Fibroblast of skin of scalp (primary cell): ENCODE data around the gene TRIM65.

Experiments used
- DNase-seq: peaks from one replicate; pipeline ENCODE4 v3.0.0-alpha.2; 2013

The TRIM65 gene

DNA sequence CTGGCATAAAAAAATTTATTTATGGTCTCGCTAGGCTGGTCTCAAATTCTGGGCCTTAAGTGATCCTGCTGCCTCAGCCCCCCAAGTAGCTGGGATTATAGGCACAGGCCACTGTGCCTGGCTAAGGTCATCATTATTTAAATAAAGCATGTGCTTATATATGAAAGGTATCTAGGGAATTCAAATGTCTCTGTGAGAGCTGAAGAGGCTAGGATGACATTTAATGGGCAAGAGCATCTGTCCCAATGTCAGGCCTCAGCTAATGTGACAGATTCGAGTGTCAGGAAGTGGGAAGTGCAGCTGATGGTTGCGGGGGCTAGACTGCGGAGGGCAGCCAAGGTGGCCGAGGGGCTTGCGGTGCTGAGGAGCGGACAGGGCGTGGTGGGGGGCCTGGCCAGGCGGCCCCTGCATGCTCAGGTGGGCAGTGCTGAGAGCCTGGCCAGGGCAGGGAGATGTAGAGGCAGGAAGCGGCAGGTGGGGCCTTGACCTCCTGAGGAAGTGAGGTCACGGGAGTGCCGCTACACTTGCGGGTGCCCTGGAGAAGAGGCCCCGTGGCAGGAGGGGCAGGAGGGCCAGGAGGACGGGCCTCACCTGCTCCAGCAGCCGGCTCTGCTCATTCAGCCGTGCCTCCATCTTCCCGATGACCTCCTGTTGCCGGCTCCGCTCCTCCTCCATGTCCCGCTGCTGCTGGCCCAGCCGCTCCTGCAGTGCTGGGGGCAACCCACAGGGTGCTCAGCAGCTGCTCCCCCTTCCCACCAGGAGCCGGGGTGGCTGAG lies 20.6 kb upstream of the TRIM65 start:
- DNase-seq = no peak

DNA sequence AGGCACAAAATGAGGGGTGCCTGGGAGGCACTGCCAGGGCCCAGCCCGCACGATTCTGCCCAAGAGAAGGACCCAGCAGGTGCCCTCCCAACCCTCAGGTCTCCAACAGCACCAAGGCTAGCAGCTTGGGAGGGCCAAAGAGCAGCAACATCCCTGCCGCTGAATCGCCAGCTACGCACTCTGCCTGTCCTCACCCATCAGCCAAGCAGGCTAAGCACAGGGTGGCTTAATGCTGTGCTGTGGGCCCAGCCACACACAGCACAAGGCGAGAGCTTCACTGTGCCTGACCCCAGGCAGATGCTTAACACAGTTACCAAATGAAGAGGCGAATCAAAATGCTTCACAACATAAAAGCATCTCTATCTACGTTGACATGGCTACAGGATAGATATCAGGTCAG lies 18.5 kb upstream of the TRIM65 start:
- DNase-seq = no peak

DNA sequence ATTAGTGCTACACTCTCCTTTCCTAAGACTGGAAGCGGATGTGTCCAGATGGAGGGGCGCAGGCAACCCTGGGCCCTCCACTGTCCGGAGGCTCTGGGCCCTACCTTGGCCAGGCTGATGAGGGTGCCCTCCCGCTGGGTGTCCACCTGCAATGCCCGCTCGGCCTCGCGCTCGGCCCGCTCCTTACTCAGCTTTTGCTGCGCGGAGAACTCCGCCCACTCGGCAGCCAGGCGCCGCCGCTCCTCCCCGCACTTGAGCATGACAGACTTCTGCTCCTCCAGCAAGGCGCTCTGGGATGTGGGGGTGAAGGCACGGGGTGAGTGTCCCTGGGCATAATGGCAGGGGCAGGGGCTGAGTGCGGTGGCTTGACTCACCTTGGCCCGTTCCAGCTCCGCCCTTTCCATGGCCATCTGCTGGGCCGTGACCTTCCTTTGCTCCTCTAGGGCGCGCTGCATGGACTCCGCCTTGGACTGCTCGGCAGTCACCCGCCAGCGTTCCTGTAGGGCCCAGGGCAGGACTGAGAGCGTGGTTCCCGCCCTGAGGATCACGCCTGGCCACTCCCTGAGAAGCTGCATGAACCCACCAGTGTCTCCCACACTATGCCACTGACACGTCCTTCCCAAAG lies 18.0 kb upstream of the TRIM65 start:
- DNase-seq = no peak

DNA sequence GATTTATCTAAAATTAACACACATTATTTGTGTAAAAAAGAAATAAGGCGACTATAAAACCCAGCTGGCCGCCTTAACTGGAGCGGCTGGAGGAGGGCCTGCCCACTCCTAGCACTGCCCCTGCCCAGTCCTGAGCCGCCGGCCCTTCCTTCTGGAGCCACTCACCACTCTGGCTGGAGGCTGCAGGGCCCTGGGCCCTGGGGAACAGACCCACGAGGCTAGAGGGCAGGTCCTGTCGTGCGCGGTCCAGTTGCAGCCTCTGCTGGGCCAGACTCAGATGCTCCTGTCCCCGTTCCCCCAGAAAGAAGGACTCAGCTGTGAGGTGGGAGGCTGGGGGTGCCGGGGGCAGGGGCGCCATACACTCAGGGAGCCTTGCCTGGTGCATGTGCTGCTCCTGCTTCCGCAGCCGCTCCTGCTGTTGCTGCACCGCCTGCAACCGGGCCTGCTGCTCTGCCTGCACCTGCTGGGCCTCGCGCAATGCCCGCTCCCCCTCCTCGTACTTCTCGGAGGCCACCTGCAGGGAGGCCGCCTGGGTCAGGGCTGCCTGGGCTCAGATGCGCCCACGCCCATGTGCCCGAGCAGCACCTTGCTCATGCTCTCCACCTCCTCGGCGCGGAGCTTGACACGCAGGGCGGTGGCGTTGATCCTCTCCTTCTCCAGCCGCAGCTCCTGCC lies 16.9 kb upstream of the TRIM65 start:
- no peak for DNase-seq

DNA sequence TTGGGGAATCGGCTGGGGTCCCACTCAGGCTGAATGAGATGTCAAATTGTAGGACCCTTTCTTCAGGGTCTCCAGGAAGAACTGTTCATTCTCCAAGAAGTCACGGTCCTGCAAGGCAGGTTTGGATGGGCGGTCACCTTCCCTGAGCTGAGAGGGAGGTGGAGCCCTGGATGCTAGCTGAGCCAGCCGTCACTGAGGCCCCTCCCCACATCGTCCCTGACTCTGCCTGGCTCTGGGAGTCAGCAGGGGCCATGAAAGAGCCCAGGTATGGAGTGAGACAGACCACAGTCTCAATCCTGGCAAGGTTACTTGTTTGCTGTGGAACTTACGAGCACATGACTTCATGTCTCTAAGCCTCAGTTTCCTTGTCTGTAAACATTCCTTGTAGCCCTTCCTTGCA lies 13.9 kb upstream of the TRIM65 start:
- no peak for DNase-seq

DNA sequence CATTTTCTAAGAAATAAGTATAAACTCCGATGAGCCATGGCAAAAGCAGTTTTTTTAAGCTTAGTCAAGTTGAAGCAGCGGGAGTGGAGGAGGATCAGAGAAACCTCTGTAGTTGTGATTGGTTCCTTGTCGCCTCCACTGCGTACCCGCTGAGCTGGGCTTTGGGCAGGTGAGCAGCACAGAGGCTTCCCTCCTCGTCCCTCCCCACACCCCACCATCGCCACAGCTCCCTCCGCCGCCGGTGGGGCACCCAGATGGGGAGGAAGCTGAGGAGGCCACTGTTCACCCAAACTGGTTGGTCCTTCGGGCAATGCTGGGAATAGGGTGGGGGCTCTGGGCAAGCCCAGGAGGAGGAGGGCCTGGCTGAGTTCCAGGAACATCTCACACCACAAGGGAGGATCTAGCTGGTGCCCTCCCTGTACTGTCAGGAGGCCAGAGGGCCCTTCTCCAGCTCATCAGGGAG lies 13.1 kb upstream of the TRIM65 start:
- DNase-seq = no peak

DNA sequence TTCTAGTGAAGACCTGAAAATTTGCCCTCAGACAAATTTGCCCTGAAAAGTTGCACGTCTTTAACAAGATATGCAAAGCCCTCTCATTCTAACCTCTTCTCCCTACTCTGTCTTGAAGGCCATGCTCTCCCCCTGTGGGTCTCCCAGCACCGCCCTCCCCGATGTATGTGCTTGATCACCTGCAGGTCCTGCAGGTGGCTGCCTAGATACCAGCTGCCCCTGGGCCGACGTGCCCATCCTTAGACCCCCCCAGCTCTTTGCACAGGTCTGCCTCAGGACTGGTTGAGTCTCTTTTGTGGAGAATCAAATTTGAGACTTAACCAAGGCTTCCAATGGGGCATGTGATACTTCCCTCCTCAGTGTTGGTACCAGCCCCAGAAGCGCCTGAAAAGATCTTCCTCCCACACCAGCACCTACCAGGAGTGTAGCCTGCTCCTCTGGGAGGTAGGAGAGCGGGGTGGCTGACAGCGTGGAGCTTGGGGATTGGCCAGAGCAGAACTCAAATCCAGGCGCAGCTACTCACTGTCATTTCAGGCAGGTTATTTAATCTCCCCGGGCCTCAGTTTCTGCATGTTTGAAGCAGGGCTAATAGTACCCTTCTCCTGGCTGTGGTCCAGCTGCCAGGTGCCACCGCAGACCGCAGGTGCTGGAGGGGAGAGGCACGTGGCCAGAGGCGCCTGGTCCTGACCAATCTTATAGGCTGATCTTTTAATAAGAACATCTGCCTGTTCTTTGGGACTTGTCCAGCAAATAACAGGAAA lies 12.5 kb upstream of the TRIM65 start:
- no peak for DNase-seq

DNA sequence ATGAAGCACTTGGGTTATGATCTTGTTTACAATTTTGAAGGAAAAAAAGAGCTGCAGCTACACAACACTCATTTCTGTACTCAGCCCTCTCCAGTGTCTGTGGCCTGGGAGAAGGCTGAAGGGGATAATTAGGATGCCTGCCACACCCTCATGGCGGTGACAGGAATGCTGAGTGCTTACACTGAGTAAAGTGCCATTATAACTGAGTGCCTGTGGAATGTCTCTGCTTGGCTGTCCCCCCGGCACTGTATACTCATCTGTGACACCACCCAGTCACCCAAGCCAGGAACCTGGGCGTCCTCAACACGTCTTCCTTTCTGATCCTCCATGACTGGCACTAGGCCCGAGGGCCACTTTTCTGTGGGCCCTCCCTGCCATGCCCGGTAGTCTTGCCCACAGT lies 11.4 kb upstream of the TRIM65 start:
- DNase-seq = peak; percentile 35

DNA sequence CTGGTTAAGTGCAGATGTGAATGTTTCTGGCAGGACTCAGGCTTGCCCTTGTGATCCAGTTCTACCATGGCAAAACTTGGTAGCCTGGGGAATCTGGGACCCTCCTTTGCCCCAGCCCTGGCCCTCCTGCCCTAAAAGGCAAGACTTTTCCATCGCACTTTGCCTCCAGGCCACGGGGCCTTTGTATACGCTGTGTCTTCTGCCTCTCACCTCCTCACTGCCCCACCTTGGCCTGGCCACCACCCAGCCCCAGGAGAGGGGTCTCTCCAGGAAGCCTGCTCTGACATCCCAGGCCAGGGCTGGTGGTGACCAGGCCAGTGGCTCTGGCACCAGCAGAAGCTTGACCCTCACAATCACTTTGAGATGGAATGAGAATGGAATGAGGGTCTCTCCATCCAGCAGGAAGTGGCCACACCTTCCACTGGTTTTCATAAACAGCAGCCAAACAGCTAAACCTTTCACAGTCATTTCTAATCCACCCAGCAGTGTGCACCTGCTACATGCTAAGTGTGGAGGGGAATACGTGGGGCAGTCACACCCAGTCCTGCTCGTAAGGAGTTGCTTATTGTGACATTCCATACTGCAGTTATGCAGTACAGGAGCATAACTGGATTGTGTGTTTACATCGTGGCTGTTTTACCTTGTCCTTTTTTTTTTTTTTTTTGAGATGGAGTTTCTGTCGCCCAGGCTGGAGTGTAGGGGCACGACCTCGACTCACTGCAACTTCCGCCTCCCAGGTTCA lies 9.6 kb upstream of the TRIM65 start:
- DNase-seq = no peak

DNA sequence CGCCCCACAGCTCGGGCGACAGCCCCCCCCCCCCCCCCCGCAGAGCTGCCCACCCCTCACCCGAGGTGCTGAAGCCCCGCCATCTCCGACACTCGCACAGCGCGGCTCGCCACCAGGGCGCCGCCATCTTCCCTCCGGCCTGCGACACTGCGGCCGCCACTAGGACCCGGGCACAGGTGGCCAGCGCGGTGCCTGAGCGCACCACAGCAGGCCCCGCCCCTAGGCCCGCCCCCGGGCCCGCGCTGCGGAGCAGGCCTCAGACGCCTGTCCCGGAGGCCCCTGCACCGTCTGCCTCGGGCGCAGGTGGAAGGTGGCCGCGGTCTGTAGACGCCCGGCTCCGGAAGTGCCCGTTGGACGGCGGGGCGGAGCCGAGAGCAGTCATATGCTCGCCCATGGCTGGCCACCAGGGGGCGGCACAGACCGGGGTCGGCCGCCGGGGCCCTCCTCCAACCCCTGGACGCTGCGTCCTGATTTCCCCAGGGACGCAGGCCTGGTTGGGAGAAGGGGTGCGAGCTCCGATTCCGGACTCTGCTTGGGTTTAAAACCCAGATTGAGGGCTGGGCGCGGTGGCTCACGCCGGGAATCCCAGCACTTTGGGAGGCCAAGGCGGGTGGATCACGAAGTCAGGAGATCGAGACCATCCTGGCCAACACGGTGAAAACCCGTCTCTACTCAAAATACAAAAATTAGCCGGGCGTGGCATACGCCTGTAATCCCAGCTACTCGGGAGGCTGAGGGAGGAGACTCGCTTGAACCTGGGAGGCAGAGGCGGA lies 8.2 kb upstream of the TRIM65 start, which contains the start of gene MRPL38:
Gene MRPL38, minus strand, starts transcription at position 136 of the 773 bp plus-strand sequence. Its CDS starts 9 bp downstream, at position 127.
- peak; percentile 94 for DNase-seq

DNA sequence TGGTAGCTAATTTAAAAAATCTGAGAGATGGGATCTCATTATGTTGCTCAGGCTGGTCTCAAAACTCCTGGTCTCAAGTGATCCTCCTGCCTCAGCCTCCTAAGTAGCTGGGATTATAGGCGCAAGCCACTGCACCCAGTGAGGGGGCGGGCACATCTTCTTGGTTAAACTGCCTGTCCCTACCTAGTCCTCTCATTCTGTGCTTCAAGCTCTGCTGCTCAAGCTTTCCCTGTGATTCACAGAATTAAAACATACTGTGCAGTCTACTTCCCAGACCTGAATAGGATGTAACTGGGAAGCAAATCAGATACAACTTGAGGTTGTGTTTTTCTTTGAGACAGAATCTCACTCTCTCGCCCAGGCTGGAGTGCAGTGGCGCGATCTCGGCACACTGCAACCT lies 5.7 kb upstream of the TRIM65 start:
- no peak for DNase-seq

DNA sequence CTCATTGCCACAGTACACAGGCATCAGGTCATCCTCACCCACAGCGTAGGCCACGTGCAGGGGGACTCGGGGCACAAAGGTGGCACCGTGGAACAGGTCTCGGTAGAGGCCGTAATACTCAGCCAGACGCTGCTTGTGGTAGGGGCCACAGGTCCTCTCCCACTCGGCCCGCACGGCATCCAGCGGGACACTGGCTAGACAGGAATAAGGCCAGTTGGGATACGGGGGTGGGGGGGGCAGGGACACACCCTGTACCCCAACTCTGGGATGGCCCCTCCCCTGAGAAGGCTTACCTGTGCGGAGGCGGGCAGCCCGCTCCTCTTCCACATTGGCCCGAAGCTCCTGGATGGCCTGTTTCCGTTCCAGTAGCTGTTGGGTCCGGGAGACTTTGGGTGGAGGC lies 5.0 kb upstream of the TRIM65 start:
- DNase-seq = no peak

DNA sequence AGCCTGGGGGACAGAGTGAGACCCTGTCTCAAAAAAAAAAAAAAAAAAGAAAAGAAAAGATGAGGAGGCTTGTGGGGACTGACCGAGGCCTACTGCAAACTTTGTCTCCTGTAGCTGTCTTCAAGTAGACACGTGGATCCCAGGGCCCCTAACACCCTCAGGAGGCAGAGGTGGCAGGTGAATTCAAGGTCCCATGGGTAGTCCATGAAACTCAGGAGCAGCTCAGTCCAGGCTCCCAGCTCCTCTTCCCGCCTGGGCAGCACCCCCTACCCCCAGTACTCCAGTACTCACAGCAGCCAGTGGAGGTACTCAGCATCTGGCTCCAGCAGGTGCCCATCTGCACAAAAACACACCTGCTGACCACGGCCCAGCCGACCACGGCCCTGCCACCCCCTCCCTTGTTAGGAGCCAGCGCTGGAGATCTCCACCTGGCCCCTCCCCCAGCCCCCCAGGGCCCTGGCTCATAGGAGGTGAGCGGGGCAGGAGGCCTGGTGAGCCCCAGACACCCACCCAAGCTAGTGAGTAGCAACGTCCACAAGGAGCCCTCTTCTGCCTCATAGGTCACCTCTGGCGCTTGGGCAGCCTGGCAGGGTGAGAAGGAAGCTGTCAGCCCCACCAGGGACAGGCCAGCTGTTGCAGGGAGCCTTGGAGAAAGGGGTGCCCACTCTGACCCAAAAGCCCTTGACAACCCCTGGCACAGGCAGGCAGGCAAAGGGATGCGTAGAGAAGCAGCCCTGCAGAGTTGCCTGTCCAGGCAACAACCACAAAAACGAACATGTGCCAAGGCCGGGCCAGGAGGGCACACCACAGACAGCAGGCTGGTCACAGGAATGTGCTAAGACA lies 4.2 kb upstream of the TRIM65 start:
- no peak for DNase-seq

DNA sequence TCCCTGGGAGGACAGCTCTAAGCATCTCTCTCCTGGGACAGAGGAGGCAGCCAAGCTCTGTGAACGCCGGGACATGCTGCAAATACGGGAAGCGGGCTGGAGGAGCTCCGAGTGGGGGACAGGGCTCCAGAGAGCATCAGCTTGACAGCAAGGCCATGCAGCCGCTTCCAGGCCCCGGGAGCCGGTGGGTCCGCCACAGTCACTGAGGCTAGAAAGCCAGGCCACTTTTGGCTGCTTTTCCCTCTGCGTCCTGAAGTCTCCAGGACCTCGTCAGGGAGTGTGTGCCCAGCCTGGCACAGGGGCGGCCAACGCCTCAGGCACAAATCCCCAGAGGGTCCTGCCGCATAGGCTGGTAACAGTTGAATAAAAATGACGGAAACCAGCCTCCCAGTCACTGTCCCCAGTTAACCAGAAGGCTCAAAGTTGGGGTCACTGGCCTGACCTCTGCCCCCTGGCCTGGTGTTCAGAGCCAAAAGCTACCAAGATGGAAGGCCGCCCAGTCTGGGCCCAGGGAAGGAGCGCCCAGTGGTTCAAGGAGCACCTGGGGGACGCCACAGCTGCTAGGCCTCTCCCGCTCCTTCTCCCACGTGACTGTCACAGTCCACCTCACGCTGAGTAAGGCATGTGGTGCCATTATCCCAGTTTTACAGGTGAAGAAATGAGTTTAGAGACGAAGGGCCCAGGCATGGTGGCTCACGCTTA lies 3.2 kb upstream of the TRIM65 start:
- DNase-seq = no peak

DNA sequence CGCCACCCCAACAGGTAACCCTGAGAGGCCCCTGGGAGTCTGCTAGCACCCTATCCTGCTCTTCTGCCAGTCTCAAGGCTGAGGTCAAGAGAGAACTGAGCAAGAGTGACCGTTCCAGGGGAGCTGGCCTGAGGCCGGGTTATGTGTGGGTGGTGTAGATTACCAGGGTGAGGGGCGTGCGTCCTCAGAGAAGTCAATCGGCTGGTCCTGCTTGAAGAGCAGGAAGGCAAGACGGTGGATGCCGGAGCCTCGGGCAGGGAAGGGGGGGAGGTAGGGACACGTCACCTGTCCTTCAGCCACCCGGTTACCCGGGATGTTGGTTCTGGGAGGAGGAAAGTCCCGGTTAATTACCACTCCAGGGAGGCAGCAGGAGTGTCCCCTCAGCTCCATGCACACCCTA lies 2.6 kb upstream of the TRIM65 start:
- DNase-seq = no peak

DNA sequence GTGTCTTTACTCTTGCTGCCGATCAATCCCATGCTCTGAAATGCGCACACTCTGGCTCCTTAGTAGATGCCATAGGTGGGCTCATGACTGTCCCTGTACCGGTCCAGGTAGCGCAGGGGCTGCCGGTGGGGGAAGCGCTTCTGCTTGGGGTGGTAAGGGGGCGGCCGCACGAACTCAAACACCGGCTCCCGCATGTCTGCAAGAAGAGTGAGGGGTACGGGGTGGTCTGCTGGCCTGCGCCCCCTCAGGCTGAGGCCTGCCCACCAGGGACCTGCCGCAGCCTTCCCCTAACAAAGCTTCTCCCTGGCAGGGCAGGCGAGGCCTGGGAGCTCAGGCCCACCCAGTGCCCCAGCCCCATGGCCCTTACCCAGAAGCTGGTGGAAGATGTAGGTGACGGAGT lies 2.0 kb upstream of the TRIM65 start:
- no peak for DNase-seq

DNA sequence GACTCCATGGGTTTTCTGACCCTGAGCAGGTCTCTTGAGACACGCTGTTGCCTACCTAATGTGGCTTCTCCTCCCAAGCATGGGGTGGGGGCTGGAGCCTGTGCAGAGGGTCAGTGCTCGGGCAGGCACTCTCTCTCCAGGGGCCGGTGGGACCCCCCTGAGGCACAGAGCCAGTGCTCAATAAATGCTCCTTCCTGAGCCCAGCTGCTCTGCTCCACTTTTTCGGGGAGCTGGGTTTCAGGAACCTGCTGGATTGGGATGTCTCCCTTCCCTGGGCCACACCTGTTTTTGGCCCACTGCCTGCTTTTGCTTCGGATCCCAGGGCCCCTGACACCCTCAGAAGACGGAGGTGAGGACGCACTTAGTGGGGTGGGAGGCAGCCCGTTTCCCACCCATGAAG lies 1.3 kb upstream of the TRIM65 start:
- no peak for DNase-seq

DNA sequence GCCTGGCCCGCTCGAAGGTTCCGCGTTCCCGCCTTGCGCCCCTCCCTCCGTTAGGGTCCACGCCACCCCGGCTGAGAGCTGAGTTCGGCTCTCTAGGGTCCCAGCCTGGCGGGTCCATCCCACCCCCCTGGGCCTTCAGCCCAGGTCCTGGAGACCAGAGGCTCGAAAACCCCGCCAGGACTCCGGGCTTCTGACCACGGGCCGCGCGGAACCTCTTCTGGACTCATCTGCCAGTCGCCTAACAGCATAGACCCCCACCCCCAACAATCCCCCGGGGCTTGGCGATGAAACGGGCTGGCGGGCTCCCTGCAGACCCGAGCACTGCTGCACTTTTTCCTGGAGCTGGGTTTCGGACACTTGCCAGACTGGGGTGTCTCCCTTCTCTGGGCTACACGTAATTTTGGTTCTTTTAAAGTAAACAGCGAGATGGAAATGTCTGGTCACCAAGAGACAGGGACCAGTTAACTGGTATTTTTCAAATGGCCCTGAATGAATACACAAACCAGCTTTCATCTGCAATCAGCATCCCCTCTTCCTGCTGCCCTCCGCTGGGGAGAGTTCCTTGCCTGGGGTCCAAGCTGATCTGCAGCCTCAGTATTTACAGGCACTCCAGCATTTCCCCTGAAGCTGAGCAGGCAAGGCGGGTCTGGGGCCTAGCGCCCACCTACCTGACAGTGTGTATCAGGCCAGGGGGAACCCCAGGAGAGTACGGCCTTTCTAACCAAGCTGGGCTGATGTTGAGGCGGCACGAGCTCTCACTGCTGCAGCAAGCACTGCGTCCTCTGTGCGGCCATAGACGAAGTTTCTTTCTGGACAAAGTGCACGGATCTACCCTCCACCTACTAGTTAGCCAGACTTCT lies 639 bp upstream of the TRIM65 start:
- DNase-seq = no peak
